ENCODE measurements around the gene PIGQ. TPM values are rescaled to one million over a fixed set of nuclear protein-coding genes. Genes with fewer than 3 reads are reported as not detected.

PIGQ gene
- polyA plus RNA-seq, 2 donors = 22.8 to 40.1 TPM

GRCh38 chr16:619476-620100, 49.8 kb downstream of the PIGQ start:
- H3K36me3 ChIP-seq (ENCODE audit: control insufficient read depth in 2 of 2, insufficient read depth in 2 of 2, low read length in 1 of 2) = peaks cover 3 to 16% of the 10 kb centered on the region in 2 donors
- no peaks in the 10 kb centered on the region for H3K9me3 ChIP-seq (ENCODE audit: control insufficient read depth in 2 of 2, insufficient read depth in 1 of 2, low read depth in 1 of 2, low read length in 1 of 2)
- H3K4me3 ChIP-seq (ENCODE audit: low read depth in 1 of 2, low read length in 2 of 2) = no peak overlapping the region
- peaks cover 4 to 14% of the 10 kb centered on the region in 2 donors for H3K4me1 ChIP-seq (ENCODE audit: control insufficient read depth in 2 of 2, insufficient read depth in 2 of 2, low read length in 1 of 2)
- no peak overlapping the region for H3K27ac ChIP-seq (ENCODE audit: low read depth in 2 of 2, low read length in 1 of 2)
- 80 to 81% methylated on average over 20 of the region's 20 CpGs for WGBS, 2 donors
- no peaks in the 10 kb centered on the region for H3K27me3 ChIP-seq (ENCODE audit: control insufficient read depth in 1 of 2, insufficient read depth in 2 of 2, low read length in 2 of 2)

GRCh38 chr16:620700-621525, 51.1 kb downstream of the PIGQ start:
- no peak overlapping the region for H3K27ac ChIP-seq (ENCODE audit: low read depth in 2 of 2, low read length in 1 of 2)
- H3K4me1 ChIP-seq (ENCODE audit: control insufficient read depth in 2 of 2, insufficient read depth in 2 of 2, low read length in 1 of 2) = peaks cover 4 to 14% of the 10 kb centered on the region in 2 donors
- no peak overlapping the region for H3K4me3 ChIP-seq (ENCODE audit: low read depth in 1 of 2, low read length in 2 of 2)
- no peaks in the 10 kb centered on the region for H3K27me3 ChIP-seq (ENCODE audit: control insufficient read depth in 1 of 2, insufficient read depth in 2 of 2, low read length in 2 of 2)
- 57 to 66% methylated on average over 41 of the region's 41 CpGs for WGBS, 2 donors
- no peaks in the 10 kb centered on the region for H3K9me3 ChIP-seq (ENCODE audit: control insufficient read depth in 2 of 2, insufficient read depth in 1 of 2, low read depth in 1 of 2, low read length in 1 of 2)
- H3K36me3 ChIP-seq (ENCODE audit: control insufficient read depth in 2 of 2, insufficient read depth in 2 of 2, low read length in 1 of 2) = peaks cover 3 to 19% of the 10 kb centered on the region in 2 donors

- Histone ChIP-seq H3K27me3 (ENCODE audit: control insufficient read depth in 1 of 2, insufficient read depth in 2 of 2, low read length in 2 of 2) (no peaks in the 10 kb centered on the region), H3K4me3 (ENCODE audit: low read depth in 1 of 2, low read length in 2 of 2) (no peak overlapping the region), H3K27ac (ENCODE audit: low read depth in 2 of 2, low read length in 1 of 2) (no peak overlapping the region), H3K4me1 (ENCODE audit: control insufficient read depth in 2 of 2, insufficient read depth in 2 of 2, low read length in 1 of 2) (peaks cover 4 to 14% of the 10 kb centered on the region in 2 donors), H3K36me3 (ENCODE audit: control insufficient read depth in 2 of 2, insufficient read depth in 2 of 2, low read length in 1 of 2) (peaks cover 3 to 24% of the 10 kb centered on the region in 2 donors), H3K9me3 (ENCODE audit: control insufficient read depth in 2 of 2, insufficient read depth in 1 of 2, low read depth in 1 of 2, low read length in 1 of 2) (no peaks in the 10 kb centered on the region)
- 60 to 65% methylated on average over 21 of the region's 21 CpGs for WGBS, 2 donors
Measured at GRCh38 chr16:621526-622105, 51.8 kb downstream of the PIGQ start.

- no peak overlapping the region for H3K27ac ChIP-seq (ENCODE audit: low read depth in 2 of 2, low read length in 1 of 2)
- 91 to 96% methylated on average over 17 of the region's 17 CpGs for WGBS, 2 donors
- H3K27me3 ChIP-seq (ENCODE audit: control insufficient read depth in 1 of 2, insufficient read depth in 2 of 2, low read length in 2 of 2) = no peaks in the 10 kb centered on the region
- no peaks in the 10 kb centered on the region for H3K9me3 ChIP-seq (ENCODE audit: control insufficient read depth in 2 of 2, insufficient read depth in 1 of 2, low read depth in 1 of 2, low read length in 1 of 2)
- no peak overlapping the region for H3K4me3 ChIP-seq (ENCODE audit: low read depth in 1 of 2, low read length in 2 of 2)
- H3K36me3 ChIP-seq (ENCODE audit: control insufficient read depth in 2 of 2, insufficient read depth in 2 of 2, low read length in 1 of 2) = peaks cover under 1 to 24% of the 10 kb centered on the region in 2 donors
- H3K4me1 ChIP-seq (ENCODE audit: control insufficient read depth in 2 of 2, insufficient read depth in 2 of 2, low read length in 1 of 2) = peaks cover 4 to 14% of the 10 kb centered on the region in 2 donors
Measured at GRCh38 chr16:622920-623280, 53.1 kb downstream of the PIGQ start.

- no peaks in the 10 kb centered on the region for H3K27me3 ChIP-seq (ENCODE audit: control insufficient read depth in 1 of 2, insufficient read depth in 2 of 2, low read length in 2 of 2)
- H3K36me3 ChIP-seq (ENCODE audit: control insufficient read depth in 2 of 2, insufficient read depth in 2 of 2, low read length in 1 of 2) = peaks cover 0 to 35% of the 10 kb centered on the region in 2 donors
- no peak overlapping the region for H3K4me3 ChIP-seq (ENCODE audit: low read depth in 1 of 2, low read length in 2 of 2)
- peaks cover 6 to 11% of the 10 kb centered on the region in 2 donors for H3K4me1 ChIP-seq (ENCODE audit: control insufficient read depth in 2 of 2, insufficient read depth in 2 of 2, low read length in 1 of 2)
- H3K27ac ChIP-seq (ENCODE audit: low read depth in 2 of 2, low read length in 1 of 2) = no peak overlapping the region
- no peaks in the 10 kb centered on the region for H3K9me3 ChIP-seq (ENCODE audit: control insufficient read depth in 2 of 2, insufficient read depth in 1 of 2, low read depth in 1 of 2, low read length in 1 of 2)
- WGBS, 2 donors = 79 to 82% methylated on average over 10 of the region's 10 CpGs
Measured at GRCh38 chr16:624526-625070, 54.8 kb downstream of the PIGQ start.

GRCh38 chr16:625117-625976, 55.6 kb downstream of the PIGQ start:
- no peak overlapping the region for H3K4me3 ChIP-seq (ENCODE audit: low read depth in 1 of 2, low read length in 2 of 2)
- no peak overlapping the region for H3K27ac ChIP-seq (ENCODE audit: low read depth in 2 of 2, low read length in 1 of 2)
- no peaks in the 10 kb centered on the region for H3K27me3 ChIP-seq (ENCODE audit: control insufficient read depth in 1 of 2, insufficient read depth in 2 of 2, low read length in 2 of 2)
- H3K9me3 ChIP-seq (ENCODE audit: control insufficient read depth in 2 of 2, insufficient read depth in 1 of 2, low read depth in 1 of 2, low read length in 1 of 2) = no peaks in the 10 kb centered on the region
- 92 to 93% methylated on average over 37 of the region's 37 CpGs for WGBS, 2 donors
- H3K4me1 ChIP-seq (ENCODE audit: control insufficient read depth in 2 of 2, insufficient read depth in 2 of 2, low read length in 1 of 2) = peaks cover 9 to 11% of the 10 kb centered on the region in 2 donors
- peaks cover 0 to 35% of the 10 kb centered on the region in 2 donors for H3K36me3 ChIP-seq (ENCODE audit: control insufficient read depth in 2 of 2, insufficient read depth in 2 of 2, low read length in 1 of 2)

GRCh38 chr16:625977-626765, 56.4 kb downstream of the PIGQ start:
- Histone ChIP-seq H3K36me3 (ENCODE audit: control insufficient read depth in 2 of 2, insufficient read depth in 2 of 2, low read length in 1 of 2) (peaks cover 0 to 35% of the 10 kb centered on the region in 2 donors), H3K27ac (ENCODE audit: low read depth in 2 of 2, low read length in 1 of 2) (no peak overlapping the region), H3K27me3 (ENCODE audit: control insufficient read depth in 1 of 2, insufficient read depth in 2 of 2, low read length in 2 of 2) (no peaks in the 10 kb centered on the region), H3K4me1 (ENCODE audit: control insufficient read depth in 2 of 2, insufficient read depth in 2 of 2, low read length in 1 of 2) (peaks cover 13 to 16% of the 10 kb centered on the region in 2 donors), H3K9me3 (ENCODE audit: control insufficient read depth in 2 of 2, insufficient read depth in 1 of 2, low read depth in 1 of 2, low read length in 1 of 2) (no peaks in the 10 kb centered on the region), H3K4me3 (ENCODE audit: low read depth in 1 of 2, low read length in 2 of 2) (no peak overlapping the region)
- WGBS, 2 donors = 94 to 95% methylated on average over 35 of the region's 35 CpGs

GRCh38 chr16:626787-627453, 57.2 kb downstream of the PIGQ start:
- no peaks in the 10 kb centered on the region for H3K9me3 ChIP-seq (ENCODE audit: control insufficient read depth in 2 of 2, insufficient read depth in 1 of 2, low read depth in 1 of 2, low read length in 1 of 2)
- peaks cover 0 to 35% of the 10 kb centered on the region in 2 donors for H3K36me3 ChIP-seq (ENCODE audit: control insufficient read depth in 2 of 2, insufficient read depth in 2 of 2, low read length in 1 of 2)
- no peaks in the 10 kb centered on the region for H3K27me3 ChIP-seq (ENCODE audit: control insufficient read depth in 1 of 2, insufficient read depth in 2 of 2, low read length in 2 of 2)
- peaks cover 10 to 11% of the 10 kb centered on the region in 2 donors for H3K4me1 ChIP-seq (ENCODE audit: control insufficient read depth in 2 of 2, insufficient read depth in 2 of 2, low read length in 1 of 2)
- no peak overlapping the region for H3K4me3 ChIP-seq (ENCODE audit: low read depth in 1 of 2, low read length in 2 of 2)
- no peak overlapping the region for H3K27ac ChIP-seq (ENCODE audit: low read depth in 2 of 2, low read length in 1 of 2)
- 70 to 81% methylated on average over 29 of the region's 29 CpGs for WGBS, 2 donors
